Stimulated activated CD8-positive, alpha-beta memory T cell treated with anti-CD3 and anti-CD28 coated beads, Interleukin-4, amount 100 ng/mL, for 48 hours (primary cell): Measurements from ENCODE around the gene PKNOX2.

Experiments used
- DNase-seq: peaks from one replicate; pipeline ENCODE4 v3.0.0-alpha.2; 2020

Gene PKNOX2

DNA sequence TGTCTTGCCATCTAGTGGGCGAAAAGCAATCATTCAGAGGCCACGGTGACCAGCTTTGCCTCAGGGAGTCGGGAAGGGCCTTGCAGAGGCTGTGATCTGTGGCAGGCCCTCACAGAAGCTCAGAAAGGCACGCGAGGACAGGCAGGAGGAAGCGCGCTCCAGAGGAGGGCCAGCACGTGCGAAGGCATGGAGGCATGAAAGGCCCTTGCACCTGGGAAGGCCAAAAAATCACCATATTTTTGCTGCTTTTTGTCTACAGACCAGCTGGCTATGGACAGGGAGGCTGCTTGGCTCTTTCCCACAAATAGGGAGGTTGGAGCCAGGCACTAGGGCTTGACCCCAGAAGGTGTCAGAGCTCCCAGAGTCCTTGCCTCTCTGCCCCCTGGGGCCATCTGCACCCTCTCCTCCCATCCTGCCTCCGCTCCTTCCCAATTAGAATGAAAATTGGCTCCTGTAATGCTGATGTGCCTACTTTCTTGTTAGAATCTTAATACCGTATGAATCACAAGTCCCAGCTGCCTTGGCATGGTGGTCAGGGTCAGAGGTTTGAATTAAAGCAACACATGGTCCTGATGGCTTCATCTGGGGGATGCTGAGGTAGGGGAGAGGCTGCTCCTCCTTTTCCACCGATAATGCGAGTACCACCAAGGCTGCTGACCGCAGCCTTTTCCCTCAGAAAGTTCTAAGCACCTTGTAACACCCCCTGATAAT, 262.4 kb downstream of the PKNOX2 start:
- DNase-seq, result no peak

GRCh38 chr11:125428486-125429173, 264.1 kb downstream of the PKNOX2 start:
- DNase-seq, result no peak

- DNase-seq, result peak; percentile 74
Observed at GRCh38 chr11:125429174-125429707, 264.7 kb downstream of the PKNOX2 start.

DNA sequence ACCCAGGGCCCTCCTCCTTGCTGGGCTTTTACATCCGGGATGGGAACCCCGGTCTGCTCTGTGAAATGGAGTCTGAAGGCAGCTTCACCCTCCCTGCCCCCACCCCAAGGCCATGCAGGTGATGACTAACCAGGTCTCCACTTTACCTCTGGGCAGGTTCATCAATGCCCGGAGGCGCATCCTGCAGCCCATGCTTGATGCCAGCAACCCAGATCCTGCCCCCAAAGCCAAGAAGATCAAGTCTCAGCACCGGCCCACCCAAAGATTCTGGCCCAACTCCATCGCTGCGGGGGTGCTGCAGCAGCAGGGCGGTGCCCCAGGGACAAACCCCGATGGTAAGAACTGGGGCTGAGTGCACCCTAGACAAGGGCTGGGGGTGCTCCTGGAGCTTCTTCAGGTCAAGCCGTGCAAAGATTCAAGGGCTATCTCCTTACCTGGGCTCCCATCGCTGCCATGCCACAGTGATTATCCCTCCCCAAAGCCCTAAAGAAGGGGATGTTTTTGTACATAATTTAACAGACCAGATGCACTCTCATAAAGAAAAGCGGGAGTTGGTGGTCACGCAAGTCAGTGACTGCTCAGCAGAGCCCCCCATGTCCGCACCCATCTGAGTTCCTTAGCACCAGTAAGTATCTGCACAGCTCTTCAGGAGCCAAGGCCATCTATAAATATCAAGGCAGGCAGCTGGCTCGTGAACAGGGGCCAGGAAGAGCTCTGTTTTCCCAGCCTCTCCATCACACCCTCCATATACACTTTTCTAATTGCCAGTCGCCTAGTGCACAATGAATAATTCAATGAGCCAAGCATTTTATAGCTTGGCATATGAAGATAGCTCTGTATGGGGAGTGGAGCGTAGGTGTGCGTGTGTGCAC, 265.5 kb downstream of the PKNOX2 start:
- no peak for DNase-seq

DNA sequence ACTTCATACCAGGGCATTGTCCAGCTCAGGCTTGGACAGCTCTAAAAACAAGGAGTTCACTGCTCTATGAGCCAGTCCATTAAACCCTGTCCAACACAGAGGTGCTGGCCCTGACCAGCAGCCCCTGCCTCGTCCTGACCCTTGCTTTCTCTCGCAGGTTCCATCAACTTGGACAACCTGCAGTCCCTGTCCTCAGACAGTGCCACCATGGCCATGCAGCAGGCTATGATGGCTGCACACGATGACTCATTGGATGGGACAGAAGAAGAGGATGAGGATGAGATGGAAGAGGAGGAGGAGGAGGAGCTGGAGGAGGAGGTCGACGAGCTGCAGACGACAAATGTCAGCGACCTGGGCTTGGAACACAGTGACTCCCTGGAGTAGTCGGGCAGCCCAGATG, 266.5 kb downstream of the PKNOX2 start:
- DNase-seq, result no peak

GRCh38 chr11:125431481-125431880, 266.9 kb downstream of the PKNOX2 start:
- DNase-seq, result no peak

- DNase-seq, result peak; percentile 32
Observed at GRCh38 chr11:125433454-125434121, 269.0 kb downstream of the PKNOX2 start.

- DNase-seq, result no peak
Observed at GRCh38 chr11:125435461-125436238, 271.1 kb downstream of the PKNOX2 start.

DNA sequence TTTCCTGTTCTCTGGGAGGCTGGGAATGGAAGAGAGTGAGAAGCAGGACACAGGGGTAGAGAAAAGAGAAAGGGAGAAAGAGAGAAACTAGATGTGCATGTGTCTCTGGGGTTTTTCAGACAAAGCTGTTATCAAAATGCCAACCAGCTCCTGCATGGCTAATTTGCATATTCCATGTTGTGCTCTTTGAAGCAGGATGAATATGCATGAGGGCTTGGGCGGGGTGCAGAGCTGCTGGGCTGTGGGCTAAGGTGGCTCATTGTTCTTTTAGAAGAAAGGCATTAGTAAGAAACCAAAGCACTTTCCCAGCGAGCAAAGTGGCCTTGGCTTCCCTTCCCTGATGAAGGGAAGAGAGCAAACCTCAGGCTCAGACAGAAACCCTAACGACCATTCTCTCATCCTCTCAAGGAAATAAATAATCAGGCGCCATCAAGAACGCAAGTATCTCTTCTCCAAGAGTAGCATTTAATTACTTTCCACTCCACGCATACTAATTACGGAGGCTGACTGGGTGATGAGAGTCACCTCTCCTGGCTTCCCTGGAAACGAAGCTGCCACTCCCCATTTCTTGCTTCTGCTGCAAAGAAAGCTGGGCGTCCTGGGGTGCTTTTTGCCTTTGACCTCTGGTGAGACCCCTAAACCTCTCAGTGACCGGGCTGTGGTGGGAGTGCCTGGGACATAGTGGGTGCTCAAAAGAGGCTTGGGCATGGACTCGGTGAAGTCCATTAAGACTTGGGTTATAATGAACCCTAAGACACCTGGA, 277.3 kb downstream of the PKNOX2 start:
- DNase-seq, result no peak

- no peak for DNase-seq
Observed at GRCh38 chr11:125442946-125443345, 278.4 kb downstream of the PKNOX2 start.

- DNase-seq, result no peak
Observed at GRCh38 chr11:125443767-125444311, 279.3 kb downstream of the PKNOX2 start.

GRCh38 chr11:125445731-125446130, 281.2 kb downstream of the PKNOX2 start:
- no peak for DNase-seq

DNA sequence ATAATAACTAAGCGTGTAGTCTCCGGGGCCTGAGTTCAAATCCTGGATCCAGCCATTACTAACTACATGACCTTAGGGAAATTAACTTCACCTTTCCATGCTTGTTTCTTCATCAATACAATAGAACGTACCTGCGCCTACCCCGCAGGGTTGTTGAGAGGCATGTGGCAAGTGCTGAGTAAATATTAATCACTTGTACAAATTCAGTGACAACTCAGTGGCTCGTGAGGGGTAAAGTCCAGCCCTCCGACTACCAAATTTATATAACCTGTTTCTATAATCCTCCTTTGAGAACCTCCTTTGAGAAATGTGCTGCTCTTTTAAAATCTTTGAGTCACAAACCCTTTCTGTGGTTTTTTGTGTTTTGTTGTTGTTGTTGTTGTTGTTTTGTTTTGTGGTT, 281.7 kb downstream of the PKNOX2 start:
- DNase-seq, result no peak

GRCh38 chr11:125447721-125448120, 283.2 kb downstream of the PKNOX2 start:
- no peak for DNase-seq

DNA sequence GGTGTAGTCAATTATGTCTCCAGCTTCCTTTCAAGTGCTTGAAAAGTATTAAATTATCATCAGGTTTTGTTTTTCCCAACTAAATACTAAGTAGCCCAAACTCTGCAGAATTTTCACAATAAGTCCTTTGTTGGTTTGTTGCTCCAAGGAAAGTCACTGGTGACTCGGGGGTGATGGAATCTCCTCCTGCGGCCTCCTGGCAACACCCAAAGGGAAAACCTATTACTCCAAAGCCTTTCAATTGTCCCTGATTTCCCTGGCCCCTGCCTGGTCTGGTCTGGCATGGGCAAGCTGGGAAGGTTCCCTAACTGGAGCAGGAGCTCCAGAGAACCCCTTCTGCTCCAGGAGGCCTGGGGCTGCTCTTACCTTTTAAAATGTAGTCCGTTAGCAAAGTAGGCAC, 283.6 kb downstream of the PKNOX2 start:
- no peak for DNase-seq

DNA sequence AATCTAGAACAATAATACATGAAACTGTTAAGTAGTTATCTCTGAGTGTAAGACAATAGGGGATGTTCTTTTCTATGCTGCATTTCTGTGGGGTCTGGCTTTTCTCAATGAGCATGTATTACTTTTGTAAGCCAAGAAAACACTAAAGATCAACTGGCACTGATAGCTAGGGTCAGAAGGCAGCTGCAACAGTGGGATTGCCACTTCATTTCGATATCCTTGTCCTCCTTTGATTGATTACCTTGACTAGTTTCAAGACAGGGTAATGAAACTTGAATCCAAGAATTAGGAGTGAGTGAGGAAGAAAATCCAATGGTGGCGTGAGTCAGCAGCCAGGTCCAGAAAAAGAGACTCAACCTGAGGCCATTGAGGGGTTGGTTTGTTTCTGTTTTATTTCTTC, 285.0 kb downstream of the PKNOX2 start:
- DNase-seq, result no peak

DNA sequence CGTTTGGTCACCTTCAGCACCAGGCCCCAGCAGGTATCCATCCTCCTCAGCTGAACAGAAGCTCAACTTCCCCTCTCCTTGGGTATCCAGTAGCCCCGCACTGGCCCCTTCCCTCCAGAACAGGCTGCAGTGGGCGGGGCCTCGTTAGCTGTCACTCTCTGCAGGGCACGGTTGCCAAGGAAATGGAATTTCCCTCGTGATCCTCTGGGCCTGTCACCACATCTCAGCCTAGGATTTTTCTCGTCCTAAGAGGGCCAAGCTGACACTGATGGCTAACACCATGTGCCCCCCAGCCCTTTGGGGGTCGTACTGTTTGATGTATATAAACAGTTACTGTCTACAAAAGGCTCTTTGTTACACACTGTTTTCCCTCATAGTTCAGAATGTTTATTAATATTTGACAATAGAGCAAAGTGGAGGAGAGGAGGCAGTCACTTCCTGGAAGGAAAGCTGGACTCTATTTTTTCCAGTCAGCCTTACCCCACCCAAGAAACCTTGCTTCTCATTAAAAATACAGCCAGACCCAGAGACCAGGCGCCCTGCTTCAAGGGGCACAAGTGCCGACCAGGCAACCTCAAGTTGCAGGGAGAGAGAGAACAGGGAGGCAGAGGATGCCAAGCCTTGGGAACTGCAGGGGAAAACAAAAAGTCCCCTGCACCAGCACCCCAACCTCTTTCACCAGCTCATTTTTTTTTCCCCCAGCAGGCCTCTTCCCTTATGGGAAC, 287.0 kb downstream of the PKNOX2 start:
- DNase-seq, result no peak

GRCh38 chr11:125452125-125452470, 287.5 kb downstream of the PKNOX2 start:
- DNase-seq, result no peak

DNA sequence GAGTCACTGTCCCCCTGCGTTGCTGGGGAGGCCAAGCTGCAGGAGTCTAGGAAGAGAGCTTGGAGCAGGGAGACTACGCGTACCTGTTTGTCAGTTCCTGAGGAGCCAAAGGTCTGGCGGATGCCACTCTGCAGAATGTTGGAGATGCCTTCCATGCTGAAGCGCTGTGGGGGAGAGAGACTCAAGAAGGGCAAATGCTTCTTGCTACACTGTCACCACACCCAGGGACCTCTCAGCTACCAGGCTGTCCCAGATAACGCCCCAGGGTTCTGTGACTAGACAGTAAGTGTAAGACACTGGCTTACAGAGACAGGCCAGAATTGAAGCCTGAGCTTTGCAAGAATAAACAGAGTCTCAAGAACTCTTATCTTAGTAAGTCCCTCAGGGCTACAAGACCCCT, 289.5 kb downstream of the PKNOX2 start:
- DNase-seq, result no peak

- no peak for DNase-seq
Observed at GRCh38 chr11:125455851-125456250, 291.3 kb downstream of the PKNOX2 start.
